Adipocyte (in vitro differentiated cells): Measurements from ENCODE around the gene CAPN10.

Source experiments
- DNase-seq: peaks from one replicate; pipeline ENCODE4 v3.0.0-alpha.2; 2015; ENCODE audit warnings: low read depth
- H3K27me3 ChIP-seq: replicated peaks from 2 replicates; pipeline ENCODE4 v1.7.0; 2013; ENCODE audit warnings: mild to moderate bottlenecking, low read length, moderate library complexity; ENCODE audit not compliant: control insufficient read depth, insufficient read depth
- H3K36me3 ChIP-seq: 2 replicates; pipeline ENCODE4 v1.7.0; 2013; ENCODE audit warnings: low read length, mild to moderate bottlenecking, moderate library complexity; ENCODE audit not compliant: control insufficient read depth, insufficient read depth, severe bottlenecking
- H3K4me1 ChIP-seq: 2 replicates; pipeline ENCODE4 v1.7.0; 2013; ENCODE audit warnings: mild to moderate bottlenecking, low read length, moderate library complexity; ENCODE audit not compliant: control insufficient read depth, insufficient read depth
- H3K4me3 ChIP-seq: 2 replicates; pipeline ENCODE4 v1.7.0; 2013; ENCODE audit warnings: mild to moderate bottlenecking, low read length, moderate library complexity
- H3K9ac ChIP-seq: 2 replicates; pipeline ENCODE4 v1.7.0; 2013; ENCODE audit warnings: mild to moderate bottlenecking, low read length, moderate library complexity
- H3K9me3 ChIP-seq: 2 replicates; pipeline ENCODE4 v1.7.0; 2013; ENCODE audit warnings: mild to moderate bottlenecking, low read length, moderate library complexity; ENCODE audit not compliant: control insufficient read depth

CAPN10 gene

GRCh38 chr2:240648155-240648649, 61.7 kb downstream of the CAPN10 start:
- Histone ChIP-seq H3K36me3 (no peaks in the 10 kb centered on the region), H3K9me3 (peaks cover 10% of the 10 kb centered on the region), H3K4me1 (no peaks in the 10 kb centered on the region), H3K27me3 (peaks cover 92% of the 10 kb centered on the region), H3K9ac (no peak overlapping the region), H3K4me3 (no peak overlapping the region)
- no peak for DNase-seq
